NCI-H69 (cell line): Measurements from ENCODE around the gene ARHGAP26.

ENCODE experiments used
- DNase-seq: peaks from one replicate; lab custom pipeline; 2025; lab: John Stamatoyannopoulos, UW

The ARHGAP26 gene

DNA sequence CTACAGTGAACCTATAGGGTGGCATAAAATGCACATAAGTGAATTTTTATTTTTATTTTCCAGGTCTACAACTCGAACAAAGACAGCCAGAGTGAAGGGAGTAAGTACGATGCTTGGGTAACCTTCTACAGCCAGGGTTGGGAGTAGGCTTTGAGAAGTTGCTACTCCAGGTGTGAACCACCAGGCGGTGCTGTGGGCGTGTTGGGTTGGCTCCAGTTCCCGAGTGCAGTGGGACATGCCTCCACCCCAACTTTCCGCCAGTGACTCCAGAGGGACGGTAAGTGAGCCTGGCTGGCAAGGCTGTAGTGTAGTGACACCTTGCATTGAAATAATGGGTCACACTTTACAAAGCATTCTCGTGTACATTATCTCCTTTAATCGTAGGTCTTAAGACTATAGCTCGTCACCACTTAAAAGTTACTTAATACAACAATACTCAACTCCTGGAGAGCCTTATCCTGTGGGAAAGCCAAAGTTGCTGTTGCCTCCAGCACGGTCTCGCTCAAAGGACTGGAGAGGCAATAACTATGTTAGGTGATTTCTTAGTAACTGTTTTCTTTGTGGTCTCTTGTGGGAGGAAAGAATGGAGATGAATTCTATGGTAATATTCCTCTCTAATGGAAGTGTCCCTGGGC is 244.0 kb downstream of the ARHGAP26 start:
- peak; percentile 75 for DNase-seq

GRCh38 chr5:143016777-143017516 is 246.8 kb downstream of the ARHGAP26 start:
- DNase-seq, result peak; percentile 82

- no peak for DNase-seq
Measured at GRCh38 chr5:143017541-143017940, 247.4 kb downstream of the ARHGAP26 start.

GRCh38 chr5:143017992-143018391 is 247.8 kb downstream of the ARHGAP26 start:
- DNase-seq, result no peak

DNA sequence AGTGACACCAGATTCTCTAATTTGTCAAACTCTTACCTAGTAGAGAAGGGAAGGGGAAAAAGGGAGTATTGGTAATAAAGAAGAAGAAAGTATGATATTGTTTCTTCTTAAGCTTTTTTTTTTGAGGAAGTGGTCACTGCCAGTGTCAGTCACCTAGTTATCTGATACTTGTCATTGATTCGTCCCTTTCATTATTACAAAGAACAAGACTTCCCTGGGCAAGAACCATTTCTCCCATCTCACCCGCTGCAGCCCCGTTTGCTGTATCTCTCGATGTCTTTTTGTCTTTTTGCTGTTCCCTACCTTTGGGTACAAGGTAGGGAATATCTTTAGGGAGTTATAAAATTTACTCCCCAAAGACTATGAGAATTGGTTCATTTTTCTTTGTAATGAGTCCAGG is 249.0 kb downstream of the ARHGAP26 start:
- DNase-seq, result no peak

- DNase-seq, result peak; percentile 83
Measured at GRCh38 chr5:143019614-143020515, 249.7 kb downstream of the ARHGAP26 start.

DNA sequence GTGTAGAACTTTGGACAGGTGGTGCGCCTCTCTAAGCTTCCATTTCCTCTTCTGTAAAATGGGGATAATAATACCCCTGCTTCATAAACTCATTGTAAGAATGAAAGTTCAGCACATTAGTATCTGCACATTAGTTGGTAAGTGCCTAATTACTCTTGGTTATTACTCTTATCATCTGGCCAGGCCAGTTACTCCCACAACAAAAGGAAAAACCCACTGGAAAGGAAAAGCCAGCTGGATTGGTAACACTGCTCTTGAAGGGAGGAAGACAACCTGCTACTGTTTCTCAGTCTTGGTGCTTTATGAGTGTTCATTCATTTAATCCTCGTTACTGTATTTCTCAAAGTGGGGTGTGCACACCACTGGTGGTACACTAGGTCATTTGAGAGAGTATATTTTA is 251.4 kb downstream of the ARHGAP26 start:
- DNase-seq, result peak; percentile 77

DNA sequence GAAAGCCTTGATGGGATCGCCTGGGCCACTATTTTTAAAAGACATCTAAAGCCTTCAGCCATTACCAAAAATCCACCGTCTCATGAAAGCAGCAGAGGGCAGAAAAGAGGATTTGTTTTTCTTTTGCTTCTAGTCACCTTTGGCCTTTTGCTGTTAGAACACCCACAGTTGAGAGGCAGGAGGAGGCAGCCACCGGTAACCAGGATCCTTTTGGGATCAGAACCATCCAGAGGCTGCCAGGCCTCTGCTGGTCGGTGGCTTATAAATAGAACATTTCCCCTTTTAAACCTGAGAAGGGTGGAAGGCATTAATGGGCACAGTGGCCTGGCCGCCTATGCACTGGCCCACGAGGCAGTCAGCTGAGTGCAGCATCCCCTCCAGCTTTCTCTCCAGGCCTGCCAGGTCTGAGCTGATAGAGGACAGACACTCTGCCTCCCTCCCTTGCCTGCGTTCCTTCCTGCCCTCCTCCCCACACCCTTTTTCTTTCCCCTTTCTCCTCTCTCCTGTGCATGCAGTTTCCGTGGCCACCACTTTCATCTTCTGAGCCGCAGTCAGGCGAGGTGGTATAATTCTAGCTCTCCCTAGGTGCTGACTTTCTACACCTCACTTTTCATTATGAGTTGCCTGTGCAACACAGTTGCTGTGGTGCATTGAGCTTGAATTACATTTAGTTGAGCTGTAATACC is 253.4 kb downstream of the ARHGAP26 start:
- DNase-seq, result peak; percentile 67

DNA sequence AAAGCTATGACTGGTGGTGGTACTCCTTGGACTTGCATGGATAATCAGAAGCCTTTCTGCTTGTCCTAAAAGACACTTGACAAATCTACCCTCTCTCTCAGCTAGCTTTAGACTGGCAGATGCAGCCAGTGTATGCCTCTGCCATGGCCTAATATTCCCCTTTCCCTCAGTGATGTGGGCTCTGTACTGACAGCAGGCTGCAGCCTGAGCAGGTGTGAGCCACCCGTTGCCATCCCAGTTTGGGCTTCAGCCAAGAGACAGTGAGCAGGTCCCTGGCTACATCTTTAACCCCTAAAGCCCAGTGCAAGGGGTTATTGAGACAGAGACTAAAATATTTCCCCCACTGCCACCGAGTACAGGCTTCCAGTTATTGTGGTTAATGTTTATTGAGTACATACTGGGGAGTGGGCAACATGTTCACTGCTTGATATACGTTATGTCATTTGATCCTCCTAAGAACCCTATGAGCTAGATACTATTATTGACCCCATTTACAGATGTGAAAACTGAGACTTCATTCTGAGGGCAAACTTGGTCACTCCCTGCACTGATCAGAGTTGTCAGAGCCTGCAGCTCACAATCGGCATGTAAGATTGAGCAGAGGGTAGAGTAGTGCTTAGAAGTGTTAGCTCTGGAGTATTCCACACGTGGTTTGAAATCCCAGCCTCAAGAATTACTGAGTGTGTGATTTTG is 254.2 kb downstream of the ARHGAP26 start:
- DNase-seq, result peak; percentile 94

DNA sequence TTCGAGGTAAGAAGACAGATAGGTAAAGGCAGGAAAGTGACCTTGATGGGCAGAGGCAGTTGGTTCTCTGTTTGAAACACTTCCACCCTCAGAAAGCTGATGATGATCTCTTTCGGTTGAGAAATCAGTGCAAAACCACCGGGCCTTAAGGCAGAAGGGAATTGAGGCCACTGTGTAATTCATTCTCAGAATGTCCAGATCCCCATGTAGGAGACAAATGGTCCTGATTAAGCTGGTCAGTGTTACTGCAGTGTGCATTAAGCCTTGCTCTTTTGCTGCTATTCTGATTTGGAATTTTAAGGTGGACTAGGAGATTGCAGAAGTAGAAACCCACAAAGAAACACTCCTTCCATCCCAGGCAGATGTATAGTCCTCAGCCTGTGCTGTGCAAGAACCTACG is 255.2 kb downstream of the ARHGAP26 start:
- DNase-seq, result no peak

DNA sequence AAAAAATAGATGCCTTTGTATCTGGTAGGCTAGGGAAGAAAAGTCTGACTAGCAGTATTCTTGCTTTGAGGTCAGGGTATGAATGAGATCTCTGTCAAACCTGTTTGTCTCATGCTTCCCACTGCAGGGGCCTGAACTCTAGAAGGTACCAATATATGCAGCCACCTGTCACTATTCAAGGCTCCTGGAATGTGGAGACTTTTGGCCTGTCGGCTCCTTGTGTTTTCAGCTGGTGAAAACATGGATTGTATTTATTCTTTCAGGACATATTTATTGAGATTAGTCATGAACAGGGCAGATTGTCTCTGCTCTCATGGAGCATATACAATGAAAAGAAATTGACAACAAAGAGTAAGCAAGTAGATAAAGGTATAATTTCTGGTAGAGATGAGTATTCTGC is 255.8 kb downstream of the ARHGAP26 start:
- peak; percentile 72 for DNase-seq

DNA sequence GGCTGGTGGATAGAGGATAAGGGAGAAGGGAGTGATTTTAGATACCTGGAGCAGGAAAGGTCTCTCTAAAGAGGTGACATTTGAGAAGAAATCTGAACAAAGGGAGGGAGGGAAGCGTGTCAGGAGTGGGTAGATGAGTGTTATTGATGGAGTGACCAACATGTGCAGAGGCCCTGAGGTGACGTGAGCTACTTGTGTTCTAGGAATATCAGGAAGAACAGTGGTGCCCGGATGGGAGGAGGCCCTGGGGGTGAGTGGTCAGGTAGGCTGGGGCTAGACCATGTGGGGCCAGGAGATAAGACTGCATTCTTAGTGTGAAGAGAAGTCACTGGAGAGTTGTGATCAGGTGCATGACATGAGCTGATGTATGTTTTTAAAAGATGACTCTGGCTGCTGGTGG is 256.2 kb downstream of the ARHGAP26 start:
- peak; percentile 59 for DNase-seq

DNA sequence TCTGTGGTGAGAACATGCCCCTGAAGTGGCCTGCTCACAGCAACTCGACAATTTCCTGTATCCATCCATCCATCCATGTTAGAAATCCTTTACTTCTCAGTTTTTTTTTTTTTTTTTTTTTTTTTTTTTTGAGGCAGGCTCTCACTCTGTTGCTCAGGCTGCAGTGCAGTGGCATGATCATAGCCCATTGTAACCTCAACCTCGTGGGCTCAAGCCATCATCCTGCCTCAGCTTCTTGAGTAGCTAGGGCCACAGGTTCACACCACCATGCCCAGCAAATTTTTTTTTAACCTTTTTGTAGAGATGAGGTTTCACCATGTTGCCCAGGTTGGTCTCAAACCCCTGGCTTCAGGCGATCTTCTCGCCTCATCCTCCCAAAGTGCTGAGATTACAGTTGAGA is 259.1 kb downstream of the ARHGAP26 start:
- DNase-seq, result no peak

- DNase-seq, result no peak
Measured at GRCh38 chr5:143030349-143030748, 260.2 kb downstream of the ARHGAP26 start.

- DNase-seq, result peak; percentile 73
Measured at GRCh38 chr5:143031781-143032580, 261.8 kb downstream of the ARHGAP26 start.

GRCh38 chr5:143032581-143032836 is 262.3 kb downstream of the ARHGAP26 start:
- DNase-seq, result no peak

DNA sequence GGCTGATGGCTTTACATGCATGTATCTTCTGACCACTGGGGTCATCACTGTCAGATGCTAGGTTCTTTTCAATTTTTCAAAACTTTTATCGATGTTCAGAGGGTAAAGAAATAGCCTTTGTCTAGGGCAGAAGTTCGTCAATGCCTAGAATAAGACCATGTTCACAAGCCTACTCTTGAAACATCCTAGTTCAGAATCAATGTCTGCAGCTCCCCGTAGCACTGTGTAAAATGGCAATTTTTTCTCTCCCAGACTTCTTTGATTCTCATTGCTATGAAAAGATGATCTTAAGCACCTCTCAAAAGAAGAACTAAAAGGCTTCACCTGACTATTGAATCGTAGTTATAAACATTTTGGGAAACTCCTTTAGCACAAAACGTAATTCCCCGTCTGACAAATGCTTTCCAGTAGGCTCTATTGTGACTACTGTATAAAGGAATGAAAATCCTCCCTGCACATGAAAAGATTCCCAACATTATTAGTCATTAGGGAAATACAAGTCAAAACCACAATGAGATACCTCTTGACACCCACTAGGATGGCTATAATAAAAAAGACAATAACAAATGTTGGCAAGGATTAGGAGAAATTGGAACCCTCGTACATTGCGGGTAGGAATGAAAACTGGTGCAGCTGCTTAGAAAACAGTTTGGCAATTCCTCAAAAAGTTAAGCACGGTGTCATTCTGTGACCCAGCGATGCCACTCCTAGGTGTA is 263.5 kb downstream of the ARHGAP26 start:
- DNase-seq, result no peak

- DNase-seq, result peak; percentile 21
Measured at GRCh38 chr5:143036146-143036927, 266.2 kb downstream of the ARHGAP26 start.

DNA sequence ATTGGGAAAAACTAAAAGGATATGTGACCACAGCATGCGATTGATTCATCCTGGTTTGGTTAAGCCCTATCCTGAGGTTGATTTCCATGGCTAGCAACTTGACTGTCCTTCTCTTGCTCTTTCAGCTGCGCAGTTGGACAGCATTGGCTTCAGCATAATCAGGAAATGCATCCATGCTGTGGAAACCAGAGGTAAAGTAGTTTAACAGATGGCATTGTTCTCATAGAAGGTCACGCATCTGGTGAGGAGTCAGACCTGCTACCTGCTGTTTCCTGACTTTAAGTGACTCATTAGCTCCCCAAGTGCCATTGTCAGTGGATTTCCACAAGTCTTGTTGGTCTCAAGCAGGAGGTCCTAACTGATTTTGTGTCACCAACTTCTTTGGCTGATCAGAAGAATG is 266.9 kb downstream of the ARHGAP26 start:
- peak; percentile 98 for DNase-seq
